HEK293T (cell line): ENCODE results near the gene CRY2.

Experiments
- ARNT ChIP-seq: fragments of 450-650 bp; IDR thresholded peaks from 2 replicates; pipeline ENCODE4 v1.6.1; 2017; ENCODE audit warnings: mild to moderate bottlenecking
- ELF4 ChIP-seq: fragments of 450-650 bp; IDR thresholded peaks from 2 replicates; pipeline ENCODE4 v1.6.1; 2017; ENCODE audit warnings: antibody characterized with exemption
- FOXK2 ChIP-seq: fragments of 450-650 bp; IDR thresholded peaks from 2 replicates; pipeline ENCODE4 v1.6.1; 2016; ENCODE audit warnings: mild to moderate bottlenecking
- FOXM1 ChIP-seq: fragments of 450-650 bp; IDR thresholded peaks from 2 replicates; pipeline ENCODE4 v1.6.1; 2017; ENCODE audit warnings: mild to moderate bottlenecking, borderline replicate concordance
- L3MBTL2 ChIP-seq: fragments of 450-650 bp; conservative IDR thresholded peaks from 2 replicates; pipeline ENCODE4 v1.6.1; 2016; ENCODE audit warnings: mild to moderate bottlenecking
- PKNOX1 ChIP-seq: fragments of 450-650 bp; IDR thresholded peaks from 2 replicates; pipeline ENCODE4 v1.6.1; 2016
- SP1 ChIP-seq: fragments of 450-650 bp; IDR thresholded peaks from 2 replicates; pipeline ENCODE4 v1.6.1; 2017
- SUZ12 ChIP-seq: fragments of 450-650 bp; IDR thresholded peaks from 2 replicates; pipeline ENCODE4 v1.6.1; 2016; ENCODE audit warnings: mild to moderate bottlenecking
- TARDBP ChIP-seq: fragments of 450-650 bp; IDR thresholded peaks from 2 replicates; pipeline ENCODE4 v1.6.1; 2016
- ZNF384 ChIP-seq: fragments of 450-650 bp; IDR thresholded peaks from 2 replicates; pipeline ENCODE4 v1.6.1; 2016

- TF ChIP-seq FOXM1: no peak
- no peak for TF ChIP-seq SP1
- TF ChIP-seq FOXK2: no peak
- no peak for TF ChIP-seq PKNOX1
- TF ChIP-seq SUZ12: no peak
- TF ChIP-seq L3MBTL2: no peak
- TF ChIP-seq ARNT: no peak
- TF ChIP-seq ZNF384: no peak
- TF ChIP-seq TARDBP: no peak
- TF ChIP-seq ELF4: no peak
Observed at GRCh38 chr11:45930031-45930794, 82.9 kb downstream of the CRY2 start.
